KBM-7 (cell line): Measurements from ENCODE around the gene DNAJC22.

ENCODE experiments used
- DNase-seq: peaks from one replicate; pipeline ENCODE4 v3.0.0-alpha.2; 2015
- in situ Hi-C: fragments of 300-500 bp; cut with MboI; formaldehyde crosslinking; loops from 2 replicates; pipeline ENCODE4 v1.14.3; 2020; ENCODE audit warnings: low sequenced_read_pairs, low pct_unique_long_range_greater_than_20kb, mixed read lengths

The DNAJC22 gene

GRCh38 chr12:49340971-49341776 lies 5.5 kb upstream of the DNAJC22 start:
- DNase-seq, result no peak
- in situ Hi-C loops, result no loop called here

GRCh38 chr12:49341777-49342065 lies 5.0 kb upstream of the DNAJC22 start:
- in situ Hi-C loops, result no loop called here
- DNase-seq, result no peak

GRCh38 chr12:49342066-49342913 lies 4.4 kb upstream of the DNAJC22 start:
- DNase-seq, result peak; percentile 98
- in situ Hi-C loops, result no loop called here

GRCh38 chr12:49342914-49343731 lies 3.6 kb upstream of the DNAJC22 start:
- in situ Hi-C loops, result no loop called here
- no peak for DNase-seq

- no peak for DNase-seq
- in situ Hi-C loops, result no loop called here
Observed at GRCh38 chr12:49344486-49345050, 2.1 kb upstream of the DNAJC22 start.

- DNase-seq, result no peak
- in situ Hi-C loops, result no loop called here
Observed at GRCh38 chr12:49345051-49345824, 1.4 kb upstream of the DNAJC22 start.

- no peak for DNase-seq
- in situ Hi-C loops, result no loop called here
Observed at GRCh38 chr12:49345825-49346658, 646 bp upstream of the DNAJC22 start.

- in situ Hi-C loops, result no loop called here
- DNase-seq, result peak; percentile 87
Observed at GRCh38 chr12:49347311-49348193, 864 bp downstream of the DNAJC22 start.

- in situ Hi-C loops, result no loop called here
- no peak for DNase-seq
Observed at GRCh38 chr12:49348781-49349180, 2.1 kb downstream of the DNAJC22 start.

- DNase-seq, result no peak
- in situ Hi-C loops, result no loop called here
Observed at GRCh38 chr12:49349266-49349665, 2.6 kb downstream of the DNAJC22 start.

GRCh38 chr12:49352351-49352750 lies 5.7 kb downstream of the DNAJC22 start:
- no peak for DNase-seq
- in situ Hi-C loops, result loop anchor here (10.0 kb wide), 1 partner anchor 172 kb away; no protein-coding TSS in a partner anchor

GRCh38 chr12:49355913-49356312 lies 9.2 kb downstream of the DNAJC22 start:
- no peak for DNase-seq
- in situ Hi-C loops, result loop anchor here (10.0 kb wide), 1 partner anchor 169 kb away; no protein-coding TSS in a partner anchor

- in situ Hi-C loops, result loop anchor here (10.0 kb wide), 1 partner anchor 168 kb away; no protein-coding TSS in a partner anchor
- peak; percentile 62 for DNase-seq
Observed at GRCh38 chr12:49357103-49357678, 10.5 kb downstream of the DNAJC22 start.

- in situ Hi-C loops, result loop anchor here (10.0 kb wide), 1 partner anchor 166 kb away; no protein-coding TSS in a partner anchor
Observed at GRCh38 chr12:49358483-49359141, 11.9 kb downstream of the DNAJC22 start.

GRCh38 chr12:49359671-49360070 lies 13.0 kb downstream of the DNAJC22 start:
- in situ Hi-C loops, result loop anchor here (10.0 kb wide), 2 partner anchors 145 to 165 kb away; no protein-coding TSS in a partner anchor
- DNase-seq, result no peak

More at GRCh38 chr12:49358483-49359141, 11.9 kb downstream of the DNAJC22 start:
- DNase-seq, result peak; percentile 89

GRCh38 chr12:49362077-49362476 lies 15.4 kb downstream of the DNAJC22 start:
- in situ Hi-C loops, result loop anchor here (10.0 kb wide), 1 partner anchor 143 kb away; no protein-coding TSS in a partner anchor
- DNase-seq, result no peak
